ENCODE measurements around the gene UBASH3A. TPM values are rescaled to one million over a fixed set of nuclear protein-coding genes. Genes with fewer than 3 reads are reported as not detected.

Gene UBASH3A
- polyA plus RNA-seq, 1 donor (not counting 4 experiments of a cell fraction or from before 2014, with no cell fraction given): not detected

- Histone ChIP-seq H4K20me1 (ENCODE audit: control insufficient read depth, extremely low read depth, insufficient read depth, low read length) (no peaks in the 10 kb centered on the region), H3K9me3 (ENCODE audit: control insufficient read depth, low read depth, low read length) (no peaks in the 10 kb centered on the region), H3K4me2 (ENCODE audit: control insufficient read depth, extremely low read depth, insufficient read depth, low read depth, low read length) (no peak overlapping the region), H2AFZ (ENCODE audit: control insufficient read depth, low read length) (no peak overlapping the region), H3K4me1 (ENCODE audit: control insufficient read depth, extremely low read depth, insufficient read depth, low read length) (no peaks in the 10 kb centered on the region), H3K9me1 (ENCODE audit: control insufficient read depth, extremely low read depth, insufficient read depth, low read length) (no peaks in the 10 kb centered on the region), H3K36me3 (ENCODE audit: control insufficient read depth in 2 of 2, extremely low read depth in 1 of 2, insufficient read depth in 2 of 2, low read length in 2 of 2) (no peaks in the 10 kb centered on the region), H3K27ac (ENCODE audit: control insufficient read depth, insufficient read depth, low read length) (no peak overlapping the region), H3K4me3 (ENCODE audit: control insufficient read depth in 2 of 3, extremely low read depth in 1 of 3, insufficient read depth in 2 of 3, low read depth in 1 of 3, low read length in 3 of 3) (no peak overlapping the region), H3K9ac (ENCODE audit: control insufficient read depth, extremely low read depth, insufficient read depth, low read length) (no peak overlapping the region), H3K27me3 (ENCODE audit: control insufficient read depth, extremely low read depth, insufficient read depth, low read length) (no peaks in the 10 kb centered on the region), H3K79me2 (ENCODE audit: control insufficient read depth, insufficient read depth, low read length) (no peaks in the 10 kb centered on the region)
- FAIRE-seq: no peak
- dilution Hi-C loops (cut with MboI; ENCODE audit: extremely low pct_ligation_motif_present, low sequenced_read_pairs): no loop called here
- DNase-seq (ENCODE audit: low read depth, low spot score): no peak
- TF ChIP-seq EZH2 (IDR thresholded peaks at IDR 0.05; ENCODE audit: low read length): no peak
- TF ChIP-seq, protein P1, sequence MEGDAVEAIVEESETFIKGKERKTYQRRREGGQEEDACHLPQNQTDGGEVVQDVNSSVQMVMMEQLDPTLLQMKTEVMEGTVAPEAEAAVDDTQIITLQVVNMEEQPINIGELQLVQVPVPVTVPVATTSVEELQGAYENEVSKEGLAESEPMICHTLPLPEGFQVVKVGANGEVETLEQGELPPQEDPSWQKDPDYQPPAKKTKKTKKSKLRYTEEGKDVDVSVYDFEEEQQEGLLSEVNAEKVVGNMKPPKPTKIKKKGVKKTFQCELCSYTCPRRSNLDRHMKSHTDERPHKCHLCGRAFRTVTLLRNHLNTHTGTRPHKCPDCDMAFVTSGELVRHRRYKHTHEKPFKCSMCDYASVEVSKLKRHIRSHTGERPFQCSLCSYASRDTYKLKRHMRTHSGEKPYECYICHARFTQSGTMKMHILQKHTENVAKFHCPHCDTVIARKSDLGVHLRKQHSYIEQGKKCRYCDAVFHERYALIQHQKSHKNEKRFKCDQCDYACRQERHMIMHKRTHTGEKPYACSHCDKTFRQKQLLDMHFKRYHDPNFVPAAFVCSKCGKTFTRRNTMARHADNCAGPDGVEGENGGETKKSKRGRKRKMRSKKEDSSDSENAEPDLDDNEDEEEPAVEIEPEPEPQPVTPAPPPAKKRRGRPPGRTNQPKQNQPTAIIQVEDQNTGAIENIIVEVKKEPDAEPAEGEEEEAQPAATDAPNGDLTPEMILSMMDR (optimal IDR thresholded peaks at IDR 0.05 in 1 of 3, IDR thresholded peaks at IDR 0.05 in 1 of 3, conservative IDR thresholded peaks at IDR 0.05 in 1 of 3; ENCODE audit: extremely low read depth in 1 of 3, insufficient read depth in 2 of 3, low read length in 3 of 3): no peak
Measured at GRCh38 chr21:42367367-42368165, 36.1 kb upstream of the UBASH3A start.

DNA sequence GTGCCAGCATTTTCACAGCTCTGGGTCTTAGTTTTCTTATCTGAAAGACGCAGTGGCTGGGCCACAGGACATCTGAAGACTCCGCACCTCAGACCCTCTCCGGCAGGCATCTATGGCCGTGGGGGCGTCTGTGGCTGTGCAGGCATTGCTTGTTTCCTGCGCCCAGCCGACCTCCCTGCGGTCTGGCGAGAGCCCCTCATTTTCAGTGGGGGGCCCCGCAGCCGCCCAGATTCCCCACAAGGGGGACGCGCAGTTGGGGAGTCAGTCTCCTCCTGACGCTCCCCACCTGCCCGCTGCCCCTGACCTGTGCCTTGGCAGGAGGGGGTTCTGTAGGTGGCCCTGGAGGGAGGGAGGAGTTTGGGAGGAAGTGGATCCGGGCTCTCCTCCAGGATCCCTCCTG lies 33.9 kb upstream of the UBASH3A start:
- DNase-seq (ENCODE audit: low read depth, low spot score): no peak
- FAIRE-seq: no peak
- Histone ChIP-seq H3K27ac (ENCODE audit: control insufficient read depth, insufficient read depth, low read length) (no peak overlapping the region), H3K4me3 (ENCODE audit: control insufficient read depth in 2 of 3, extremely low read depth in 1 of 3, insufficient read depth in 2 of 3, low read depth in 1 of 3, low read length in 3 of 3) (no peak overlapping the region), H3K4me1 (ENCODE audit: control insufficient read depth, extremely low read depth, insufficient read depth, low read length) (no peaks in the 10 kb centered on the region), H3K27me3 (ENCODE audit: control insufficient read depth, extremely low read depth, insufficient read depth, low read length) (peaks cover 10% of the 10 kb centered on the region), H3K36me3 (ENCODE audit: control insufficient read depth in 2 of 2, extremely low read depth in 1 of 2, insufficient read depth in 2 of 2, low read length in 2 of 2) (no peaks in the 10 kb centered on the region), H3K79me2 (ENCODE audit: control insufficient read depth, insufficient read depth, low read length) (no peaks in the 10 kb centered on the region), H3K9ac (ENCODE audit: control insufficient read depth, extremely low read depth, insufficient read depth, low read length) (no peak overlapping the region), H3K9me1 (ENCODE audit: control insufficient read depth, extremely low read depth, insufficient read depth, low read length) (no peaks in the 10 kb centered on the region), H3K4me2 (ENCODE audit: control insufficient read depth, extremely low read depth, insufficient read depth, low read depth, low read length) (no peak overlapping the region), H4K20me1 (ENCODE audit: control insufficient read depth, extremely low read depth, insufficient read depth, low read length) (no peaks in the 10 kb centered on the region), H3K9me3 (ENCODE audit: control insufficient read depth, low read depth, low read length) (no peaks in the 10 kb centered on the region), H2AFZ (ENCODE audit: control insufficient read depth, low read length) (no peak overlapping the region)
- no peak for TF ChIP-seq EZH2 (IDR thresholded peaks at IDR 0.05; ENCODE audit: low read length)
- TF ChIP-seq, protein P1 (optimal IDR thresholded peaks at IDR 0.05 in 1 of 3, IDR thresholded peaks at IDR 0.05 in 1 of 3, conservative IDR thresholded peaks at IDR 0.05 in 1 of 3; ENCODE audit: extremely low read depth in 1 of 3, insufficient read depth in 2 of 3, low read length in 3 of 3): no peak
- dilution Hi-C loops (cut with MboI; ENCODE audit: extremely low pct_ligation_motif_present, low sequenced_read_pairs): no loop called here
